Neural crest cell (in vitro differentiated cells): Measurements from ENCODE around the gene RASAL3. TPM values are rescaled to one million over a fixed set of nuclear protein-coding genes. Genes with fewer than 3 reads are reported as not detected.

ENCODE experiments used
- DNase-seq: peaks from one replicate; pipeline ENCODE4 v3.0.0; 2021; ENCODE audit warnings: low read depth, mixed read lengths, low spot score
- H3K27ac Mint-ChIP-seq: one replicate; pipeline ENCODE4 v1.8.0; 2021; ENCODE audit warnings: mild to moderate bottlenecking, mixed read lengths; ENCODE audit not compliant: unreplicated experiment
- H3K27me3 Mint-ChIP-seq: 2 replicates; pipeline ENCODE4 v1.8.0; 2021; ENCODE audit warnings: low read depth, mild to moderate bottlenecking, mixed read lengths
- H3K36me3 Mint-ChIP-seq: 2 replicates; pipeline ENCODE4 v1.8.0; 2021; ENCODE audit warnings: low read depth, mild to moderate bottlenecking, mixed read lengths
- H3K4me1 Mint-ChIP-seq: 2 replicates; pipeline ENCODE4 v1.8.0; 2021; ENCODE audit warnings: mixed read lengths
- H3K4me3 Mint-ChIP-seq: one replicate; pipeline ENCODE4 v1.8.0; 2021; ENCODE audit warnings: mild to moderate bottlenecking, mixed read lengths
- H3K9me3 Mint-ChIP-seq: 2 replicates; pipeline ENCODE4 v1.8.0; 2021; ENCODE audit warnings: mixed read lengths
- total RNA-seq: library from RNA; stranded (reverse); gene quantifications from 2 replicates; pipeline ENCODE4 v1.2.1, GENCODE V29; 2021
- TF ChIP-seq, protein P1 (sequence below): fragments of 200-600 bp; sonication (generic); conservative IDR thresholded peaks from 2 replicates; pipeline ENCODE4 v1.5.0; 2021; ENCODE audit warnings: antibody characterized with exemption, mild to moderate bottlenecking

The RASAL3 gene
- total RNA-seq, 1 donor from 2014 or later = not detected

- no peak for DNase-seq
- Mint-ChIP-seq H3K27me3 (peaks cover 65% of the 10 kb centered on the region), H3K9me3 (peaks cover 3% of the 10 kb centered on the region), H3K36me3 (no peaks in the 10 kb centered on the region), H3K4me3 (peak overlapping the region; percentile 71), H3K4me1 (peaks cover 24% of the 10 kb centered on the region), H3K27ac (no peak overlapping the region)
- TF ChIP-seq, protein P1, sequence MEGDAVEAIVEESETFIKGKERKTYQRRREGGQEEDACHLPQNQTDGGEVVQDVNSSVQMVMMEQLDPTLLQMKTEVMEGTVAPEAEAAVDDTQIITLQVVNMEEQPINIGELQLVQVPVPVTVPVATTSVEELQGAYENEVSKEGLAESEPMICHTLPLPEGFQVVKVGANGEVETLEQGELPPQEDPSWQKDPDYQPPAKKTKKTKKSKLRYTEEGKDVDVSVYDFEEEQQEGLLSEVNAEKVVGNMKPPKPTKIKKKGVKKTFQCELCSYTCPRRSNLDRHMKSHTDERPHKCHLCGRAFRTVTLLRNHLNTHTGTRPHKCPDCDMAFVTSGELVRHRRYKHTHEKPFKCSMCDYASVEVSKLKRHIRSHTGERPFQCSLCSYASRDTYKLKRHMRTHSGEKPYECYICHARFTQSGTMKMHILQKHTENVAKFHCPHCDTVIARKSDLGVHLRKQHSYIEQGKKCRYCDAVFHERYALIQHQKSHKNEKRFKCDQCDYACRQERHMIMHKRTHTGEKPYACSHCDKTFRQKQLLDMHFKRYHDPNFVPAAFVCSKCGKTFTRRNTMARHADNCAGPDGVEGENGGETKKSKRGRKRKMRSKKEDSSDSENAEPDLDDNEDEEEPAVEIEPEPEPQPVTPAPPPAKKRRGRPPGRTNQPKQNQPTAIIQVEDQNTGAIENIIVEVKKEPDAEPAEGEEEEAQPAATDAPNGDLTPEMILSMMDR = peak; percentile 29
Observed at GRCh38 chr19:15453091-15453578, 11.2 kb downstream of the RASAL3 start.

GRCh38 chr19:15452111-15453047 is 12.0 kb downstream of the RASAL3 start:
- H3K4me3 Mint-ChIP-seq = peak overlapping the region; percentile 79
- peaks cover 60% of the 10 kb centered on the region for H3K27me3 Mint-ChIP-seq
- H3K4me1 Mint-ChIP-seq = peaks cover 24% of the 10 kb centered on the region
- DNase-seq = peak; percentile 65
- H3K9me3 Mint-ChIP-seq = peaks cover 3% of the 10 kb centered on the region
- H3K27ac Mint-ChIP-seq = no peak overlapping the region
- TF ChIP-seq, protein P1 = no peak
- peaks cover 1% of the 10 kb centered on the region for H3K36me3 Mint-ChIP-seq

GRCh38 chr19:15450528-15450890 is 13.8 kb downstream of the RASAL3 start:
- Mint-ChIP-seq H3K9me3 (peaks cover 3% of the 10 kb centered on the region), H3K36me3 (peaks cover 3% of the 10 kb centered on the region), H3K27ac (peak overlapping the region; percentile 80), H3K27me3 (peaks cover 43% of the 10 kb centered on the region), H3K4me3 (peak overlapping the region; percentile 92), H3K4me1 (peaks cover 24% of the 10 kb centered on the region)
- DNase-seq = no peak
- TF ChIP-seq, protein P1 = no peak

DNA sequence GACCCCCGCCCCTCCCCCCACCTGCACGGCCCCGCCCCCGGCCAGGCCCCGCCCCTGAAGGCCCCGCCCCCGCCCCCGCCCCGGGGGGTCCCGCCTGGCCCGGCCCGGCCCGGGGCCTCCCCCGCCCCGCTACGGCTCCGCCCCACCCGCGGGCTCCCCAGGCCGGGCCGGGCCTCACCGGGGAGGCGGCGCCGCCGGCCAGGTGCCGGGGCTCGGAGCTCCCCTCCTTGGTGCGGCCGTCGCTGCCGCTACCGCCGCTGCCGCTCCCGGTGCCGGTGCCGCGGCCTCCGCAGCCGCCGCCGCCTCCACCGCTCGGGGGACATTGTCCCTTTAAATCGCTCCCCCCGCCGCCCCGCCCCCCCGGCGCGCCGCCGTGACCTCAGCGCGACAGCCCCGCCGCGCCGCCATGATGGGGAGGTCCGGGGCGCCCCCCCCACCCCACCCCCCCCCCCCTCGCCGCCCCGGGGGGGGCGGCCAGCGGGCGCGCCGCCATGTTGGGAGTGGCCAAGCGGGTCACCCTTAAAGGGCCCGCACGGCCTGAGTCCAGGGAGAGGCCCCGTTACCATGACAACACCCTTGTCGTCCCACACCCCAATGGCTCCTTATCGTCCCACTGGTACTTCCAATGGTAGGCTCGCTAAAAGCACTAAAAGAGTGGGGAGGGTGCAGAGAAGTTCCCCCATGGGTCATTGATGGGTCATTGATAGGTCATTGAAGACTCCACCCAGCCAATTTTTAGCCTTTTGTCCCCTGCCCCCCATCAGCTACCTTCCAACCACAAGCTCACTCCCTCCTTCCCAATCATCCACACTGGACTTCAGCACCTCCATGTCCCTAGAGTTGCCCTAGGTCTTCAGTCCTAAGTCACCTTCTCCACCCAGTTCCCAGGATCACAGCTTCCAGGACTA is 14.5 kb downstream of the RASAL3 start, which contains the start of gene WIZ:
Gene WIZ, minus strand, starts transcription at position 337 of the 908 bp plus-strand sequence. CDS start 1,649 bp downstream, outside the sequence.
- Mint-ChIP-seq H3K27me3 (peaks cover 37% of the 10 kb centered on the region), H3K4me3 (peak within 1 kb of the TSS; percentile 92), H3K36me3 (peaks cover 3% of the 10 kb centered on the region), H3K4me1 (peaks cover 24% of the 10 kb centered on the region), H3K9me3 (peaks cover 3% of the 10 kb centered on the region), H3K27ac (peak within 1 kb of the TSS; percentile 80)
- peak; percentile 72 for DNase-seq
- TF ChIP-seq, protein P1 = no peak
